ENCODE data around the gene APOL1.
"Not testable (repeated sequence)": the region's sequence is repeated elsewhere in the genome, so short reads cannot be mapped to it uniquely, and the experiment has no call there.

DNA sequence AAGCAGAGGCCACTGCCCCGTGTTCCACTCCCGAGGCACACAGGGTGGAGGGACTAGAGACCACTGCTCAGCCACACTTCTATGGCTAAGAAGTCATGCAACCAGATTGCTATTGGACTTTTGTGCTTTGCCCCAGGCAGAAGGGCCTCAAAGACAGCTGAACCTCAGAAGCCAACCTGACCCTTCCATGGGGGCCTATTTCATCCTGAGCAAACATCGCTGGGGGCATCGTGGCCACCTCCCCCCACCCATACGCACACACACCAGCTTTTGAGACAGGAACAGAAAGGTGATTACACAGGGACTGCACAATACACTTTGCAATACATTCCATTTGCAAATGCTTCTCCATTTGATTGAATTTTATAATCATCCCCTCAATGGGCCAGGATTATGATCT lies 47.4 kb upstream of the APOL1 start:
- TF ChIP-seq, protein P1, sequence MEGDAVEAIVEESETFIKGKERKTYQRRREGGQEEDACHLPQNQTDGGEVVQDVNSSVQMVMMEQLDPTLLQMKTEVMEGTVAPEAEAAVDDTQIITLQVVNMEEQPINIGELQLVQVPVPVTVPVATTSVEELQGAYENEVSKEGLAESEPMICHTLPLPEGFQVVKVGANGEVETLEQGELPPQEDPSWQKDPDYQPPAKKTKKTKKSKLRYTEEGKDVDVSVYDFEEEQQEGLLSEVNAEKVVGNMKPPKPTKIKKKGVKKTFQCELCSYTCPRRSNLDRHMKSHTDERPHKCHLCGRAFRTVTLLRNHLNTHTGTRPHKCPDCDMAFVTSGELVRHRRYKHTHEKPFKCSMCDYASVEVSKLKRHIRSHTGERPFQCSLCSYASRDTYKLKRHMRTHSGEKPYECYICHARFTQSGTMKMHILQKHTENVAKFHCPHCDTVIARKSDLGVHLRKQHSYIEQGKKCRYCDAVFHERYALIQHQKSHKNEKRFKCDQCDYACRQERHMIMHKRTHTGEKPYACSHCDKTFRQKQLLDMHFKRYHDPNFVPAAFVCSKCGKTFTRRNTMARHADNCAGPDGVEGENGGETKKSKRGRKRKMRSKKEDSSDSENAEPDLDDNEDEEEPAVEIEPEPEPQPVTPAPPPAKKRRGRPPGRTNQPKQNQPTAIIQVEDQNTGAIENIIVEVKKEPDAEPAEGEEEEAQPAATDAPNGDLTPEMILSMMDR (IDR thresholded peaks at IDR 0.05): not testable (repeated sequence)
- not testable (repeated sequence) for TF ChIP-seq POLR2A (IDR thresholded peaks at IDR 0.05)

Data from right lobe of liver (tissue), 4 donors.